Astrocyte of the spinal cord (primary cell): Measurements from ENCODE around the gene EPC1.

Experiments
- DNase-seq: peaks from one replicate; pipeline ENCODE4 v3.0.0; 2011; ENCODE audit warnings: low read depth, low spot score
- H3K4me3 ChIP-seq: 2 replicates; pipeline ENCODE4 v1.5.1; 2011; ENCODE audit warnings: low read depth, mild to moderate bottlenecking, low read length, moderate library complexity
- CTCF ChIP-seq: IDR thresholded peaks from 2 replicates; pipeline ENCODE4 v1.5.1; 2012; ENCODE audit warnings: low read depth, mild to moderate bottlenecking, low read length, inconsistent platforms
- in situ Hi-C: cut with HindIII; loops from 2 replicates; pipeline ENCODE4 v1.10.0; 2017; ENCODE audit warnings: low sequenced_read_pairs

The EPC1 gene

GRCh38 chr10:32348297-32349198 lies 1.6 kb upstream of the EPC1 start:
- no peak overlapping the region for H3K4me3 ChIP-seq
- in situ Hi-C loops, result no loop called here
- DNase-seq, result no peak
- TF ChIP-seq CTCF, result no peak

DNA sequence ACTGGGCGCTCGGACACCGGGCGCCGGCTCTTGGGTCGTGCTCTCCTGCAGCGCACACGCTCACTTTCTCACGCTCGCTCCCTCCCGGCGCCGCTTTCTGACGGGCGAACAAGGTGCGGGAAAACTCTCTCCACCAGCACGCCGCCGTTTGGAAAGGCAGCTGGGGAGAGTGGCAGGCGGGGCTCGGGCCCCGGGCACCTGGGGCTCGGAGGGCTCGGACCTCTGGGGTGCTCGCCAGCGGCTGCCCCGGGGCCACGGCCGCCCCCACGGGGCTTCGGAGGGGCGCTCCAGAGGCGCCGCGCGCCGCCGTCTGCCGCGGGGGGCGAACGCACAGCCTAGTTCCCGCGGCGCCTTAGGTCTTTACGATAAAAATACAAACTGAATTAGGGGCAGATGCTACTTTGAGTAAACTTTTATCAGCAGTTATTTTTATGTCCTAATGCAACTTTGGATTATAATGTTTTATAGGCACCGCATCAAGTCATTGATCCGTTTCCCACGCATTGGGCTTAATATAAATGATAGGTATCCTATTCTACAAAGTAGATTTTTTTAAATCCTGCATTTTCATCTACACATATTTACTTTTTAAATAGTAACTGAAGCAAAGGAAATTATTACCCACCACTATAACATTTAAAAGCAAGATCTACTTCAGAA lies 535 bp upstream of the EPC1 start:
- in situ Hi-C loops, result no loop called here
- no peak for DNase-seq
- H3K4me3 ChIP-seq, result peak overlapping the region; percentile 92
- TF ChIP-seq CTCF, result no peak

DNA sequence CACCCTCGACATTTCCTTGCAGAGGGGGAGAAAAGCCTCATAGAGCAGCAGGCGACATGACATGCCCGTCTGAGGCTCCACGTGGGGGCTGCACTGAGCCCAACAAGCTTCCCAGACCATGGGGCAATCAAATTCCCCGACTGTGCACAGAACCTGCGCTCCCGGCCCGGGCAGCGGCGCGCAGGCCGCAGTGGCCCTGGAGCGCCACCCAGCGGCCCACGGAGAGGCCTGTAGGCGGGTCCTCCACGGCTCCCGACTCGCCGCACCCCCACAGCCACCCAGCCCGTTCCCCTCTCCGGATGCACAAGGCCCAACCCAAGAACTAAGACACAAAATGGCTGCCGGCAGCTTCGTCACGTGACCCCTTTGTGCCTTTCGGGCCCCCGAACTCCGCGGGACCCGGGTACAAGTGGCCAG lies 816 bp downstream of the EPC1 start:
- DNase-seq, result peak; percentile 97
- in situ Hi-C loops, result no loop called here

GRCh38 chr10:32341596-32341995 lies 5.4 kb downstream of the EPC1 start:
- DNase-seq, result no peak
- no peak overlapping the region for H3K4me3 ChIP-seq
- no peak for TF ChIP-seq CTCF
- in situ Hi-C loops, result no loop called here

More for the DNA sequence above, 816 bp downstream of the EPC1 start:
- TF ChIP-seq CTCF, result peak; percentile 90
- peak overlapping the region; percentile 92 for H3K4me3 ChIP-seq

DNA sequence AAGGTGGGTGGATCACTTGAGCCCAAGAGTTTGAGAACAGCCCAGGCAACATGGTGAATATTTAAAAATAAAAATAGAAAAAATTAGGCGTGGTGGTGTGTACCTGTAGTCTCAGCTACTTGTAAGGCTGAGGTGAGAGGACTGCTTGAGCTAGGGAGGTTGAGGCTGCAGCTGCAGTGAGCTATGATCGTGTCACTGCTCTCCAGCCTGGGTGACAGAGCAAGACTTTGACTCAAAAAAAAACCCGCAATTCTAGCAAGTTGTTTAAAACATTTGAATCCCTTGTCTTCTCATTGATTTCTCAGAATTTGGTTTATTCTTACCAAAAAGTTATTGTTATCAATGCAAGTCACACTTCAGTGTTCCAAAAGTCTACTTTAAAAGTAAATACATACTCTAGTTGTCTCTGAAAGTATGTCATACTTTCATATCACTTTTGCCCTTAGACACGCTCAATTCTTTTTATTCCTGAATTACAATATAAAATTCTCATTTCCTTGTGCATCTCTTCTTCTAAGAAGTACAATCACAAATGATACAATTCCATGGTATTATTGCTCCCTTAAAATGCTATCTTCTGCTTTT lies 6.3 kb downstream of the EPC1 start:
- no peak overlapping the region for H3K4me3 ChIP-seq
- no peak for DNase-seq
- in situ Hi-C loops, result no loop called here
- no peak for TF ChIP-seq CTCF

DNA sequence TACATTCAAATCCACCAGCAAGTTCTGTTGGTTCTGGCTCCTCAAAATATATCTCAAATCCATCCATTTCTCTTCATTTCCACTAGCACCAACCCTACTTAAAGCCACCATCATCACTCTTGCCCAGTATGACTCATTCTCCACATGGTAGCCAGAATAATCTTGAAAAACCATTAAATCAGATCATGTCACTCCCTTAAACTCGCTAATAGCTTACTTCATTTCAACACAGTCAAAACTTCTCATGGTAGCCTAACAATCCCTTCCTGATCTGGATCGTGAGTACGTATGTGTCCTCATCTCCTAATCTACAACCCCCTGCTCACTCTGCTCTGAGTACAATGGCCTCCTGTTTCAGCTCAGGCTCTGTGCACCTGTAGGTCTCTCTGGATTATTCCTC lies 8.7 kb downstream of the EPC1 start:
- H3K4me3 ChIP-seq, result no peak overlapping the region
- in situ Hi-C loops, result no loop called here
- peak; percentile 40 for DNase-seq
- no peak for TF ChIP-seq CTCF
